NCI-H2196 (cell line): ENCODE data around the gene SLC9A3.

ENCODE experiments used
- DNase-seq: peaks from one replicate; lab custom pipeline; 2025; ENCODE audit not compliant: unreplicated experiment; lab: John Stamatoyannopoulos, UW

The SLC9A3 gene

GRCh38 chr5:539469-540070 lies 15.3 kb upstream of the SLC9A3 start:
- DNase-seq = no peak

GRCh38 chr5:538801-539468 lies 14.7 kb upstream of the SLC9A3 start:
- no peak for DNase-seq

- no peak for DNase-seq
These were observed 14.1 kb upstream of the SLC9A3 start for GRCh38 chr5:538271-538771.

- DNase-seq = no peak
These were observed 13.4 kb upstream of the SLC9A3 start for GRCh38 chr5:537621-538071.

GRCh38 chr5:537098-537497 lies 12.8 kb upstream of the SLC9A3 start:
- no peak for DNase-seq

GRCh38 chr5:535846-536698 lies 11.8 kb upstream of the SLC9A3 start:
- DNase-seq = no peak

- DNase-seq = no peak
These were observed 10.8 kb upstream of the SLC9A3 start for GRCh38 chr5:534743-535671.

GRCh38 chr5:533955-534742 lies 9.9 kb upstream of the SLC9A3 start:
- no peak for DNase-seq

- no peak for DNase-seq
These were observed 9.2 kb upstream of the SLC9A3 start for GRCh38 chr5:533243-533954.

- DNase-seq = no peak
These were observed 8.4 kb upstream of the SLC9A3 start for GRCh38 chr5:532521-533242.

- no peak for DNase-seq
These were observed 7.6 kb upstream of the SLC9A3 start for GRCh38 chr5:531749-532315.

GRCh38 chr5:531101-531748 lies 7.0 kb upstream of the SLC9A3 start:
- no peak for DNase-seq

GRCh38 chr5:530001-530955 lies 6.0 kb upstream of the SLC9A3 start:
- DNase-seq = no peak

GRCh38 chr5:528629-529511 lies 4.6 kb upstream of the SLC9A3 start:
- DNase-seq = peak; percentile 10
